Adrenal gland (tissue), 12 donors: ENCODE results near the gene STK17A. TPM values are rescaled to one million over a fixed set of nuclear protein-coding genes. Genes with fewer than 3 reads are reported as not detected.

Experiments used
- DNase-seq, 7 donors: peaks; one replicate each; pipeline ENCODE4 v3.0.0-alpha.2; 2019 to 2020
- H3K27ac ChIP-seq, 5 donors: fragments of 200-600 bp; sonication (generic) in 4 of 5; 1 replicate in 3 of 5; 2 replicates in 2 of 5; pipeline versions ENCODE4 v1.5.1 to v1.8.0; 2016 to 2020; ENCODE audit warnings: mild to moderate bottlenecking in 1 of 5
- H3K27me3 ChIP-seq: fragments of 200-600 bp; 2 replicates; pipeline ENCODE4 v1.8.0; 2021
- H3K36me3 ChIP-seq, 2 donors: fragments of 200-600 bp; replicated peaks in 1 of 2; 1 replicate in 1 of 2; 2 replicates in 1 of 2; pipeline versions ENCODE4 v1.5.1 to v1.8.0; 2018 to 2022
- H3K4me1 ChIP-seq, 2 donors: fragments of 200-600 bp; replicated peaks in 1 of 2; 1 replicate in 1 of 2; 2 replicates in 1 of 2; pipeline versions ENCODE4 v1.5.1 to v1.8.0; 2018 to 2021
- H3K4me3 ChIP-seq, 4 donors: fragments of 200-600 bp; sonication (generic) in 3 of 4; one replicate each; pipeline ENCODE4 v1.5.1; 2016 to 2018
- H3K9me3 ChIP-seq, 3 donors: fragments of 200-600 bp; sonication (generic) in 1 of 3; replicated peaks in 1 of 3; 1 replicate in 2 of 3; 2 replicates in 1 of 3; pipeline versions ENCODE4 v1.5.1 to v1.8.0; 2016 to 2021
- CTCF ChIP-seq, 6 experiments: fragments of 450-650 bp in 4 of 6; fragments of 200-600 bp in 2 of 6; sonication (generic) in 1 of 6; IDR thresholded peaks; 1 replicate in 5 of 6; 2 replicates in 1 of 6; pipeline versions ENCODE4 v1.5.1 to v1.8.0; 2016 to 2021; ENCODE audit warnings: antibody characterized with exemption in 6 of 6, mild to moderate bottlenecking in 2 of 6, moderate library complexity in 1 of 6
- POLR2A ChIP-seq, 2 donors: fragments of 450-650 bp; IDR thresholded peaks; one replicate each; pipeline ENCODE4 v1.6.1; 2017; ENCODE audit warnings: antibody characterized with exemption in 2 of 2, mild to moderate bottlenecking in 2 of 2, moderate library complexity in 1 of 2
- WGBS, 4 donors: extraction: QIAGEN DNeasy Blood & Tissue Kit in 2 of 4; methylation state at CpG; one replicate each; pipeline versions ENCODE4 v1.1.5 to v1.1.7; 2013 to 2017; 5-methylcytosine and 5-hydroxymethylcytosine counted together
- intact Hi-C, 2 donors: fragments of 100-400 bp; cut with DNase I; formaldehyde crosslinking; loops; one replicate each; pipeline versions ENCODE4 v1.14.1 to v1.15.0; 2022 to 2023
- polyA plus RNA-seq, 3 donors: library from polyadenylated mRNA; stranded (reverse); fragments of 200-250 nt in 2 of 3; fragments of 350-450 nt in 1 of 3; fragmentation: Illumina TruSeq in 1 of 3; extraction: RNeasy Lipid Tissue Mini Kit (QIAGEN cat#74804) in 1 of 3; gene quantifications; one replicate each; pipeline ENCODE4 v1.2.3, GENCODE V29; 2013 to 2014
- total RNA-seq, 9 donors: library from RNA; depleted of rRNA in 4 of 9; stranded (reverse); fragments of >200 nt in 4 of 9; fragments of 120-200 nt in 1 of 9; fragmentation: NEBNext Ultra II Directional in 1 of 9; extraction: Animal tissue kit (Norgen Biotek cat#: 25700) in 1 of 9; gene quantifications; one replicate each; pipeline versions ENCODE4 v1.1.0 to v1.2.4, GENCODE V29; 2013 to 2023
- donor health status: healthy with polysubstance abuse.
- donor health status: Bipolar disorder and iron deficiency.
- donor health status: DM: yes; HTN: yes; CAD: no.
- donor health status: DM: no; HTN: no; CAD: no.
- donor health status: DM: no; HTN: no; CAD: no.
- donor health status: DM: yes; HTN: yes; CAD: no.

Gene STK17A
- total and polyA plus RNA-seq, 12 donors, result 7.8 to 46.0 (median 26.2) TPM

GRCh38 chr7:43535810-43536585 is 46.9 kb upstream of the STK17A start:
- no peak for DNase-seq
- intact Hi-C loops, result no loop called here
- WGBS, 4 donors, result 78 to 86% (median 82%) methylated on average over 6 of the region's 6 CpGs
- Histone ChIP-seq H3K27me3 (no peaks in the 10 kb centered on the region), H3K36me3 (no peaks in the 10 kb centered on the region), H3K4me3 (no peak overlapping the region), H3K4me1 (no peaks in the 10 kb centered on the region), H3K27ac (no peak overlapping the region), H3K9me3 (no peaks in the 10 kb centered on the region)
- TF ChIP-seq POLR2A (IDR thresholded peaks at IDR 0.05), result no peak
- TF ChIP-seq CTCF (IDR thresholded peaks at IDR 0.05), result no peak

GRCh38 chr7:43536773-43537172 is 46.1 kb upstream of the STK17A start:
- Histone ChIP-seq H3K27ac (no peak overlapping the region), H3K36me3 (no peaks in the 10 kb centered on the region), H3K27me3 (no peaks in the 10 kb centered on the region), H3K4me1 (no peaks in the 10 kb centered on the region), H3K4me3 (no peak overlapping the region), H3K9me3 (no peaks in the 10 kb centered on the region)
- intact Hi-C loops, result no loop called here
- 81 to 89% (median 87%) methylated on average over 15 of the region's 15 CpGs for WGBS, 4 donors
- no peak for TF ChIP-seq CTCF (IDR thresholded peaks at IDR 0.05)
- TF ChIP-seq POLR2A (IDR thresholded peaks at IDR 0.05), result no peak
- DNase-seq, result no peak

GRCh38 chr7:43537765-43538403 is 45.0 kb upstream of the STK17A start:
- intact Hi-C loops, result no loop called here
- Histone ChIP-seq H3K27me3 (no peaks in the 10 kb centered on the region), H3K9me3 (no peaks in the 10 kb centered on the region), H3K4me3 (no peak overlapping the region), H3K27ac (no peak overlapping the region), H3K4me1 (no peaks in the 10 kb centered on the region), H3K36me3 (no peaks in the 10 kb centered on the region)
- DNase-seq, result no peak
- no peak for TF ChIP-seq CTCF (IDR thresholded peaks at IDR 0.05)
- TF ChIP-seq POLR2A (IDR thresholded peaks at IDR 0.05), result no peak
- WGBS, 4 donors, result 77 to 92% (median 86%) methylated on average over 5 to 9 of the region's 9 CpGs

GRCh38 chr7:43538404-43538771 is 44.5 kb upstream of the STK17A start:
- intact Hi-C loops, result no loop called here
- WGBS, 4 donors, result 71 to 89% (median 84%) methylated on average over 4 of the region's 4 CpGs

More at GRCh38 chr7:43538404-43538771, 44.5 kb upstream of the STK17A start:
- Histone ChIP-seq H3K36me3 (no peaks in the 10 kb centered on the region), H3K9me3 (no peaks in the 10 kb centered on the region), H3K27me3 (no peaks in the 10 kb centered on the region), H3K27ac (no peak overlapping the region), H3K4me3 (no peak overlapping the region), H3K4me1 (no peaks in the 10 kb centered on the region)
- DNase-seq, result no peak
- TF ChIP-seq CTCF (IDR thresholded peaks at IDR 0.05), result no peak
